Fibroblast of skin of abdomen (primary cell): ENCODE measurements around the gene PRR4.

Experiments
- DNase-seq: peaks from one replicate; pipeline ENCODE4 v3.0.0-alpha.2; 2013

Gene PRR4

DNA sequence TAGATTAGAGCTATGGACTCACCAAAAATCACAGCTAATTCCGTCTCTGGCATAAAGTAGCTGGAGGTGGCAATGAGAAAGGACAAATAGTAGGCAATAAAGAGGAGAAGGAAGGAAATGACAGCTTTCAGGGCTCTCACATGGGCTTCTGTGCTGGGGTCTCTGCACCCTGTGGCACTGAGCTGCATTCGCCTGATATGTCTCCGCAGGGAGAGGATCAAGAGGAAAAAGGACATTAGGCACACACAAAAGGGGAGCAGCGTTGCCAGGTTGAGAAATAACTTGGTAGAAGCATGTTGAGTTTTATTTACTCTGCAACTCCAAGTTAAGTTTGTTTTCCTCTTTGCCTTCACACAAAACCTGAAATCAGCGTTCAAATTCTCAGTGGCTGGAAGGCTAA lies 47.5 kb downstream of the PRR4 start:
- no peak for DNase-seq
